B cell (primary cell): ENCODE data around the gene PAM16.

Experiments
- EZH2 ChIP-seq: IDR thresholded peaks from 2 replicates; pipeline ENCODE4 v1.6.1; 2012; ENCODE audit warnings: borderline replicate concordance, low read depth, mild to moderate bottlenecking, moderate library complexity, low read length; ENCODE audit not compliant: insufficient read depth, poor library complexity, severe bottlenecking
- TF ChIP-seq, protein P1 (sequence below): fragments of 200-600 bp; IDR thresholded peaks from one replicate; pipeline ENCODE4 v1.8.0; 2022; ENCODE audit warnings: antibody characterized with exemption, mild to moderate bottlenecking

DNA sequence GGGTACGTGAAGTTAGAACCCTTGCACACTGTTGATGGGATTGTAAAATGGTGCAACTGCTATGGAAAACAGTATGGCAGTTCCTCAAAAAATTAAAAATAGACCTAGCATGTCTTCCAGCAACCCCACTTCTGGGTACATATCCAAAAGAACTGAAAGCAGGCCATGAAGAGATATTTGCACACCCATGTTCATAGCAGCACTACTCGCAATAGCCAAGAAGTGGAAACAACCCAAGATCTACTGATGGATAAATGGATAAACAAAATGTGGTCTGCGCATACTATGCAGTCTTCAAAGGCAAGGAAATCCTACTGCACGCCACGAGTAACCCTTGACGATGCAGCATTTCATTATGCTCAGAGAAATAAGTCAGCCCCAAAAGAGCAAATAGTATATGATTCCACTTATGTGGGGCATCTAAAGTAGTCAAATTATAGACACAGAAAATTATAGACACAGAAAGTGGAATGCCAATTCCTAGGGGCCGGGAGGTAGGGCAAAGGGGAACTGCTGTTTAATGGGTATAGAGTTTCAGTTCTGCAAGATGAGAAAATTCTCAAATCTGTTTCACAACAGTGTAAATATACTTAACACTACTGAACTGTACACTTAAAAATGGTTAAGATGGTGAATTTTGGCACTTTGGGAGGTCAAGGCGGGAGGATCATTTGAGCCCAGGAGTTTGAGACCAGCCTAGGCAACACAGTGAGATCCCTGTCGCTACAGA is 48.0 kb upstream of the PAM16 start:
- TF ChIP-seq, protein P1, sequence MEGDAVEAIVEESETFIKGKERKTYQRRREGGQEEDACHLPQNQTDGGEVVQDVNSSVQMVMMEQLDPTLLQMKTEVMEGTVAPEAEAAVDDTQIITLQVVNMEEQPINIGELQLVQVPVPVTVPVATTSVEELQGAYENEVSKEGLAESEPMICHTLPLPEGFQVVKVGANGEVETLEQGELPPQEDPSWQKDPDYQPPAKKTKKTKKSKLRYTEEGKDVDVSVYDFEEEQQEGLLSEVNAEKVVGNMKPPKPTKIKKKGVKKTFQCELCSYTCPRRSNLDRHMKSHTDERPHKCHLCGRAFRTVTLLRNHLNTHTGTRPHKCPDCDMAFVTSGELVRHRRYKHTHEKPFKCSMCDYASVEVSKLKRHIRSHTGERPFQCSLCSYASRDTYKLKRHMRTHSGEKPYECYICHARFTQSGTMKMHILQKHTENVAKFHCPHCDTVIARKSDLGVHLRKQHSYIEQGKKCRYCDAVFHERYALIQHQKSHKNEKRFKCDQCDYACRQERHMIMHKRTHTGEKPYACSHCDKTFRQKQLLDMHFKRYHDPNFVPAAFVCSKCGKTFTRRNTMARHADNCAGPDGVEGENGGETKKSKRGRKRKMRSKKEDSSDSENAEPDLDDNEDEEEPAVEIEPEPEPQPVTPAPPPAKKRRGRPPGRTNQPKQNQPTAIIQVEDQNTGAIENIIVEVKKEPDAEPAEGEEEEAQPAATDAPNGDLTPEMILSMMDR: no peak
- TF ChIP-seq EZH2: no peak
